ENCODE data around the gene TAF11L10. TPM values are rescaled to one million over a fixed set of nuclear protein-coding genes. Genes with fewer than 3 reads are reported as not detected.
"Not testable (repeated sequence)": the region's sequence is repeated elsewhere in the genome, so short reads cannot be mapped to it uniquely, and the experiment has no call there.

The TAF11L10 gene
- polyA plus RNA-seq (2013, experiment 1 of 2) = not detected
- polyA plus RNA-seq (2013, experiment 2 of 2) = not detected

GRCh38 chr5:17597728-17598127, at the start of gene TAF11L10:
Gene TAF11L10, minus strand, starts transcription at chr5:17597828.
- not testable (repeated sequence) for H3K9me3 ChIP-seq (ENCODE audit: control insufficient read depth, low read length); H3K36me3 ChIP-seq (ENCODE audit: control insufficient read depth, insufficient read depth, low read length); H3K4me1 ChIP-seq (ENCODE audit: control insufficient read depth, insufficient read depth, low read length, poor library complexity, severe bottlenecking); H3K4me3 ChIP-seq (ENCODE audit: extremely low read depth, insufficient read depth, low read length, poor library complexity, severe bottlenecking); H3K27ac ChIP-seq (ENCODE audit: low read depth, low read length, severe bottlenecking)
- WGBS, 2 experiments (ENCODE audit: insufficient coverage in 2 of 2) = no CpG with 5 or more reads among the region's 15 CpGs

GRCh38 chr5:17634160-17634559, 36.5 kb upstream of the TAF11L10 start, which contains the start of gene TAF11L14:
Gene TAF11L14, plus strand, starts transcription at chr5:17634460.
- Histone ChIP-seq H3K4me3 (ENCODE audit: extremely low read depth, insufficient read depth, low read length, poor library complexity, severe bottlenecking) (no peak within 1 kb of the TSS), H3K9me3 (ENCODE audit: control insufficient read depth, low read length) (no peaks in the 10 kb centered on the region), H3K4me1 (ENCODE audit: control insufficient read depth, insufficient read depth, low read length, poor library complexity, severe bottlenecking) (no peaks in the 10 kb centered on the region), H3K27ac (ENCODE audit: low read depth, low read length, severe bottlenecking) (no peak within 1 kb of the TSS), H3K36me3 (ENCODE audit: control insufficient read depth, insufficient read depth, low read length) (no peaks in the 10 kb centered on the region)
- WGBS, 2 experiments (ENCODE audit: insufficient coverage in 2 of 2) = 65 to 94% methylated on average over 4 to 5 of the region's 5 CpGs

- not testable (repeated sequence) for H3K9me3 ChIP-seq (ENCODE audit: control insufficient read depth, low read length); H3K27ac ChIP-seq (ENCODE audit: low read depth, low read length, severe bottlenecking); H3K36me3 ChIP-seq (ENCODE audit: control insufficient read depth, insufficient read depth, low read length); H3K4me1 ChIP-seq (ENCODE audit: control insufficient read depth, insufficient read depth, low read length, poor library complexity, severe bottlenecking); H3K4me3 ChIP-seq (ENCODE audit: extremely low read depth, insufficient read depth, low read length, poor library complexity, severe bottlenecking)
- WGBS, 2 experiments (ENCODE audit: insufficient coverage in 2 of 2) = no CpG with 5 or more reads among the region's 12 CpGs
These were observed 34.2 kb upstream of the TAF11L10 start, which contains the start of gene TAF11L13 for GRCh38 chr5:17631788-17632187. Gene TAF11L13, plus strand, starts transcription at chr5:17632088.

GRCh38 chr5:17625686-17626085, 28.1 kb upstream of the TAF11L10 start:
- no peaks in the 10 kb centered on the region for H3K9me3 ChIP-seq (ENCODE audit: control insufficient read depth, low read length)
- H3K36me3 ChIP-seq (ENCODE audit: control insufficient read depth, insufficient read depth, low read length) = no peaks in the 10 kb centered on the region
- WGBS, 2 experiments (ENCODE audit: insufficient coverage in 2 of 2) = 96 to 98% methylated on average over 10 to 11 of the region's 11 CpGs
- no peak overlapping the region for H3K27ac ChIP-seq (ENCODE audit: low read depth, low read length, severe bottlenecking)
- H3K4me3 ChIP-seq (ENCODE audit: extremely low read depth, insufficient read depth, low read length, poor library complexity, severe bottlenecking) = no peak overlapping the region
- H3K4me1 ChIP-seq (ENCODE audit: control insufficient read depth, insufficient read depth, low read length, poor library complexity, severe bottlenecking) = no peaks in the 10 kb centered on the region

- no peak overlapping the region for H3K4me3 ChIP-seq (ENCODE audit: extremely low read depth, insufficient read depth, low read length, poor library complexity, severe bottlenecking)
- WGBS, 2 experiments (ENCODE audit: insufficient coverage in 2 of 2) = 72 to 84% methylated on average over 11 to 15 of the region's 17 CpGs
- H3K27ac ChIP-seq (ENCODE audit: low read depth, low read length, severe bottlenecking) = no peak overlapping the region
- no peaks in the 10 kb centered on the region for H3K36me3 ChIP-seq (ENCODE audit: control insufficient read depth, insufficient read depth, low read length)
- no peaks in the 10 kb centered on the region for H3K9me3 ChIP-seq (ENCODE audit: control insufficient read depth, low read length)
- H3K4me1 ChIP-seq (ENCODE audit: control insufficient read depth, insufficient read depth, low read length, poor library complexity, severe bottlenecking) = no peaks in the 10 kb centered on the region
These were observed 23.0 kb upstream of the TAF11L10 start for GRCh38 chr5:17620627-17621026.

GRCh38 chr5:17619354-17619753, 21.7 kb upstream of the TAF11L10 start:
- 89 to 90% methylated on average over 2 of the region's 3 CpGs for WGBS, 2 experiments (ENCODE audit: insufficient coverage in 2 of 2)
- H3K4me3 ChIP-seq (ENCODE audit: extremely low read depth, insufficient read depth, low read length, poor library complexity, severe bottlenecking) = no peak overlapping the region
- H3K4me1 ChIP-seq (ENCODE audit: control insufficient read depth, insufficient read depth, low read length, poor library complexity, severe bottlenecking) = no peaks in the 10 kb centered on the region
- H3K27ac ChIP-seq (ENCODE audit: low read depth, low read length, severe bottlenecking) = no peak overlapping the region
- H3K9me3 ChIP-seq (ENCODE audit: control insufficient read depth, low read length) = no peaks in the 10 kb centered on the region
- no peaks in the 10 kb centered on the region for H3K36me3 ChIP-seq (ENCODE audit: control insufficient read depth, insufficient read depth, low read length)

GRCh38 chr5:17614872-17615605, 17.4 kb upstream of the TAF11L10 start:
- no peaks in the 10 kb centered on the region for H3K4me1 ChIP-seq (ENCODE audit: control insufficient read depth, insufficient read depth, low read length, poor library complexity, severe bottlenecking)
- H3K36me3 ChIP-seq (ENCODE audit: control insufficient read depth, insufficient read depth, low read length) = no peaks in the 10 kb centered on the region
- no peak overlapping the region for H3K4me3 ChIP-seq (ENCODE audit: extremely low read depth, insufficient read depth, low read length, poor library complexity, severe bottlenecking)
- H3K9me3 ChIP-seq (ENCODE audit: control insufficient read depth, low read length) = no peaks in the 10 kb centered on the region
- 93 to 96% methylated on average over 10 to 11 of the region's 17 CpGs for WGBS, 2 experiments (ENCODE audit: insufficient coverage in 2 of 2)
- no peak overlapping the region for H3K27ac ChIP-seq (ENCODE audit: low read depth, low read length, severe bottlenecking)

GRCh38 chr5:17610092-17610491, 12.5 kb upstream of the TAF11L10 start, which contains the start of gene TAF11L12:
Gene TAF11L12, plus strand, starts transcription at chr5:17610392.
- H3K27ac ChIP-seq (ENCODE audit: low read depth, low read length, severe bottlenecking); H3K4me3 ChIP-seq (ENCODE audit: extremely low read depth, insufficient read depth, low read length, poor library complexity, severe bottlenecking); H3K4me1 ChIP-seq (ENCODE audit: control insufficient read depth, insufficient read depth, low read length, poor library complexity, severe bottlenecking); H3K9me3 ChIP-seq (ENCODE audit: control insufficient read depth, low read length); H3K36me3 ChIP-seq (ENCODE audit: control insufficient read depth, insufficient read depth, low read length): not testable (repeated sequence)
- 80% methylated on average over 2 of the region's 2 CpGs; no CpG with 5 or more reads in 1 of the 2 experiments for WGBS, 2 experiments (ENCODE audit: insufficient coverage in 2 of 2)

GRCh38 chr5:17607461-17607860, 9.8 kb upstream of the TAF11L10 start:
- not testable (repeated sequence) for H3K4me1 ChIP-seq (ENCODE audit: control insufficient read depth, insufficient read depth, low read length, poor library complexity, severe bottlenecking); H3K27ac ChIP-seq (ENCODE audit: low read depth, low read length, severe bottlenecking); H3K36me3 ChIP-seq (ENCODE audit: control insufficient read depth, insufficient read depth, low read length); H3K4me3 ChIP-seq (ENCODE audit: extremely low read depth, insufficient read depth, low read length, poor library complexity, severe bottlenecking); H3K9me3 ChIP-seq (ENCODE audit: control insufficient read depth, low read length)
- WGBS, 2 experiments (ENCODE audit: insufficient coverage in 2 of 2) = 83 to 86% methylated on average over 1 of the region's 4 CpGs

- Histone ChIP-seq H3K9me3 (ENCODE audit: control insufficient read depth, low read length) (no peaks in the 10 kb centered on the region), H3K4me3 (ENCODE audit: extremely low read depth, insufficient read depth, low read length, poor library complexity, severe bottlenecking) (no peak overlapping the region), H3K4me1 (ENCODE audit: control insufficient read depth, insufficient read depth, low read length, poor library complexity, severe bottlenecking) (no peaks in the 10 kb centered on the region), H3K27ac (ENCODE audit: low read depth, low read length, severe bottlenecking) (no peak overlapping the region), H3K36me3 (ENCODE audit: control insufficient read depth, insufficient read depth, low read length) (no peaks in the 10 kb centered on the region)
- 90% methylated on average over 2 of the region's 14 CpGs; no CpG with 5 or more reads in 1 of the 2 experiments for WGBS, 2 experiments (ENCODE audit: insufficient coverage in 2 of 2)
These were observed 7.3 kb upstream of the TAF11L10 start for GRCh38 chr5:17604951-17605350.

GRCh38 chr5:17603880-17604279, 6.3 kb upstream of the TAF11L10 start, which contains the start of gene TAF11L11:
Gene TAF11L11, plus strand, starts transcription at chr5:17604183.
- not testable (repeated sequence) for H3K4me3 ChIP-seq (ENCODE audit: extremely low read depth, insufficient read depth, low read length, poor library complexity, severe bottlenecking); H3K36me3 ChIP-seq (ENCODE audit: control insufficient read depth, insufficient read depth, low read length); H3K4me1 ChIP-seq (ENCODE audit: control insufficient read depth, insufficient read depth, low read length, poor library complexity, severe bottlenecking); H3K9me3 ChIP-seq (ENCODE audit: control insufficient read depth, low read length); H3K27ac ChIP-seq (ENCODE audit: low read depth, low read length, severe bottlenecking)
- 94% methylated on average over 3 of the region's 6 CpGs; no CpG with 5 or more reads in 1 of the 2 experiments for WGBS, 2 experiments (ENCODE audit: insufficient coverage in 2 of 2)
